GM21360 (cell line): ENCODE measurements around the gene SPART.

ENCODE experiments used
- ATAC-seq: cut with Tn5 transposase; IDR thresholded peaks from one replicate; pipeline ENCODE4 v1.9.1; 2021; ENCODE audit warnings: mild to moderate bottlenecking, moderate library complexity; ENCODE audit not compliant: unreplicated experiment

The SPART gene, protein sequence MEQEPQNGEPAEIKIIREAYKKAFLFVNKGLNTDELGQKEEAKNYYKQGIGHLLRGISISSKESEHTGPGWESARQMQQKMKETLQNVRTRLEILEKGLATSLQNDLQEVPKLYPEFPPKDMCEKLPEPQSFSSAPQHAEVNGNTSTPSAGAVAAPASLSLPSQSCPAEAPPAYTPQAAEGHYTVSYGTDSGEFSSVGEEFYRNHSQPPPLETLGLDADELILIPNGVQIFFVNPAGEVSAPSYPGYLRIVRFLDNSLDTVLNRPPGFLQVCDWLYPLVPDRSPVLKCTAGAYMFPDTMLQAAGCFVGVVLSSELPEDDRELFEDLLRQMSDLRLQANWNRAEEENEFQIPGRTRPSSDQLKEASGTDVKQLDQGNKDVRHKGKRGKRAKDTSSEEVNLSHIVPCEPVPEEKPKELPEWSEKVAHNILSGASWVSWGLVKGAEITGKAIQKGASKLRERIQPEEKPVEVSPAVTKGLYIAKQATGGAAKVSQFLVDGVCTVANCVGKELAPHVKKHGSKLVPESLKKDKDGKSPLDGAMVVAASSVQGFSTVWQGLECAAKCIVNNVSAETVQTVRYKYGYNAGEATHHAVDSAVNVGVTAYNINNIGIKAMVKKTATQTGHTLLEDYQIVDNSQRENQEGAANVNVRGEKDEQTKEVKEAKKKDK

DNA sequence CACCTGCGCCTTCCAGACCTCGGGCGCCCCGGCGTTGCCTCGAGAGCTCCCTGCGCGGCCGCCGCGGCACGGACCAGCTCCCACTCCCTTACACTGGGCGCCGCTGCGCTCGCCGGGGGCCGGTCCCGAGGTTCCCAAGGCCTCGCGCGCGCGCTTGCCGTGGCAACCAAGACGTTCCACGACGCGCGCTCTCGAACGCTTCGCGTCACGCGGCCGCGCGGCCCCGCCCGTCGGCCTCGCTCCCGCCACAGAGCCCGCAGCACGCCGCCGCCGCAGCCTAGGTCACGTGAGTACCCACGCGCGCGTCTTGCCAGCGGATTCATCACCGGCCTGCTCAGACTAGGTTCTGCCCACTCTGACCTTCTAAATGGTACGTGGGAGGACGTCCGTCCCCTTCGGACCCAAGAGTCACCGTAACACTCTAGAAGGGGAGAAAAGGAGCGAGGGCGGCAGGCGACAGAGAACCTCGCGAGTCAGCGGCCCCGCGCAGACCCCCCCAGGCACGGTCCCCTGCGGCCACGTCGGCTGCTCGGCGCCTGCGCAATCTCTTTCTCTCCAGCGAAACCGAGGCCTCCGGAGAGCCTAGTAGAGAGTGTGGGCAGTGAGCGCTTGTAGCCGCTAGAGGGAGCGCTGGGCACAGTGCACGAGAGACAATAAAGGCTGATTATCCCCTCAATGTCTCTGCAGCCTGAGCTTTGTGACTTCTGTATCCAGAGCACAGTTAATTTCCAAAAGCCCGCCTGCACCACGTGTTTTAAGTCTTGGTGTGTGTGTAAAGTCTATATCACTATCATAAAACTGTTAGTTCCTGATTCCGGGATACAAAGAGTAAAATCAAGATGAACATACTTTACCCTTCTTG lies at the start of gene SPART:
SPART (minus strand) TSS at position 173 of the 862 bp plus-strand sequence. CDS start 10,564 bp downstream, outside the sequence.
- peak; percentile 97 for ATAC-seq

DNA sequence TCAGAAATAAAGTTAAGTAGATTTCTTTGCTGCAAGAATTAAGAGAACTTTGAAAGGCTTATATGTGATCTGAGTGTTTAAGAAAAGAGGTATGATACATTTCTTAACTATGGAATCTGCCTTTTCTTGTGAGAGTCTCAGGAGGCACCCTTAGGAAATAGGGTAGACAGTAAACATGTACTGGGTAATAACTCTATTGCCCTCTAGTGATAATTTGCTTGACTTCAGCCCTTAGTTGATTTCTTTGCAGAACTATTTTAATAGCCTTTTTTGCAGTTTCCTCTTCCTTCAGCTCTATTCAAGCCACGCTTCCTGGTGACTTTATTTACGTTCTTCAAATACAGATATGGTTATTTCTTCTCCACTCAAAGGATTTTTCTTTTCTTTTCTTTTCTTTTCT lies 49.1 kb upstream of the SPART start:
- ATAC-seq: no peak

DNA sequence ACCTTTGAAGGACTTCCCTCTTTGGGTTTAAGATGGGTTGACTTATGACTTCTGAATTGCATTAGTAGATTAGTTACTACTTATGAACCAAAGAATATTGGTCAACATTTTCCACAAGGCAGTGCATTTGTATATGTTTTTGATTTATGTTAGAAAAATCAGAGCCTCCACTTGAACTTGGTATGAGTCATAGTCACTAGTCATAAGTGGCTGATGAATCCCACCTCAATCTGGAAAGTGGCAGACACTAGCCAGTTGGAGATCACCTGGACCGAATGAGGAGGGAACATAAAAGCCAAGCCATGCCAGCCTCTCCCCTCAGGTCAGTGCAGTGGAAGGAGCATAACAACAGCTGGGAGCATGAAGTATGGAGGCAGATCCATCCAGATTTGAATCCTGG lies 39.3 kb upstream of the SPART start:
- ATAC-seq: no peak

DNA sequence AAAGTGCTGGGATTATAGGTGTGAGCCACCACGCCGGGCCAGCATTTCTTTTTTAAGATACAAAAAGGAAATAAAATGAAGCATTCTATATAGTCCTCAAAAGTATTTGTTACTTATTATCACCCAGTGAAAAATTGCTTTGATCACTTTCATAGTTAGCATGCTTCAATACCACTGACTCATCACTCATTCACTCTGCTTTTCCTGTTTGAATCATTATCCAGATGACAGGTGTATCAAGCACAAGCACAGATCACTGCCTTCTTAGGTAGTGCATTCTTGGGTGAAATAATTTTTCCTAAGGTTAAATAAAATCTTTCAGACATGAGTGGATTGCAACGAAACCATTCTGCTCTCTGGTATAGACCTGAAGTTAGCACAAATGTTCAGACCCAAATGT lies 35.8 kb upstream of the SPART start:
- ATAC-seq: no peak

DNA sequence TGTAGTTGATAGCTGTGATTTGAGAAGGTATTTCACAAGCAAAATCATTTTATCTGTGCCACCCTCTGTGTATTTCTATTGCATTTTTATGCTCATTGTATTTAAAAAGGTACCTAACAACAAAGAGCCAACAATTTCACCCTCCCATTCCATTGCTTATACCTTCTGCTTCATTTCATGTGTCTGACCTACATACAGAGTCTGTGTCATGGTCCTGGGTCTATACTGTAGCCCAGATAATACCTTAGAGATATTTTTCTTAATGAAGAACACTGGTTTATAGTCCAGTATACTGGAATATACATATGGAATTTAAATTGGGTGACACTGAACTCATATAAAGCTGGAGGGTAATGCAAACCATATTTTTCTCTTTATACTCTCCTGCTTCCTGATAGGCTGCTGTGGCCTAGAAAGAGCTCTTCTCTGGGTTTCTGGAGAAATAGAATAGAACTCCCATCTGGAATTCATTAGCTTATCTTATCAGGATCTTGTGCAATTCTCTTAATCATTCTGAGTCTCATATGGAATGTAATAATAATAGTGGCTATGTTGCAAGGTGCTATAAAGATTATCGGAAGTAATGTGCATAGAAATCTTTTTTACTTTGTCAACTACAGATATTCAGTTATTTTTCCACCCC lies 31.8 kb upstream of the SPART start:
- ATAC-seq: no peak

DNA sequence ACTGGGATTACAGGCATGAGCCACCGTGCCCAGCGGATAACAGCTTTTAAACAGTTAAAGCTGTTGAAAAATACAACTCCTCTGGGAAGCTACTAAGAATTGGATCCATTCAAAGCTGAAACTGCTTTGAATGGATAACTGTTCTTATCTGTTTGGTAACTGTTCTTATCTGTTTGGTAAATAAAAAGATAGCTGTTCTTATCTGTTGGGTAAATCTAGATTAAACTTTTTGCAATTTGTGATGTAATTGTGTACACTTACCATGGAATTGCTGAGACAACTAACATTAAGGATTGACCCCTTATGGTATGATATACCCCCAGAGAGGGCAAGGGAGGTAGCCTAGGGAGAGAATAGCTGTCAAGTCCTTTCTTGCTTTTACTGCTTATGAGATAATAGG lies 27.9 kb upstream of the SPART start:
- ATAC-seq: no peak

DNA sequence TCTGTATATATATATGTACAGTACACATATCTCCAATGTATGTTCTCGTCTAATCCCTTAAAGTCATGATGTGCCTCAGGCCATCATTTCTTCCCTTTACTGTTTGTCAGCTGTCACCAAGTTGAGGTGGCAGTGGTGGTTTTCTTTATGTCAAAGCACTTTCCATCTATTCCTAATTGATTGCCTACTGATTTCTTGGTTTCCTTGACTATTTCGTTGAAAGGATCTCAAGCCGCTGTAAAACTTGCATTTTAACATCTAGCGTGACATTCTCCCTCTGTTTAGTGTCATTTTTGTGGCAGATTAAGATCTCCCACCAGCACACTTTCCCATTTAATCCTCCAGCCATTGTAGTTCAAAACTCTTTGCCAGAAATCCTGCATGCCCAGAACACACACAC lies 25.0 kb upstream of the SPART start:
- ATAC-seq: no peak

DNA sequence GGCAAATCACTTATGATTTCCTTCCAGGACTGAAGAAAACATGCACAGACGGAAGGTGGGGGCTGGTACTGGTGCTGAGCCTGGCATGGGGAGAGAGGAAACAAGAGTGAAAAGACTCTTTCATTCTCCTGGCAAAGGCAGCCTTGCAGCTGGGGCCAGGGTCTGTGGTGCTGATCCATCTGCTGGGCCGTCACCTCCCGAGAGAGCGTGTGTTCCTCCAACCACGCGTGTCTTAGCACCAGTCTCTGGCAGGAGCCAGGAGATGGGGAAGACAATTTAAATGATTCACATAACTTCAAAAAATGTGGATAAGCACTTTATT lies 23.9 kb upstream of the SPART start:
- ATAC-seq: no peak

DNA sequence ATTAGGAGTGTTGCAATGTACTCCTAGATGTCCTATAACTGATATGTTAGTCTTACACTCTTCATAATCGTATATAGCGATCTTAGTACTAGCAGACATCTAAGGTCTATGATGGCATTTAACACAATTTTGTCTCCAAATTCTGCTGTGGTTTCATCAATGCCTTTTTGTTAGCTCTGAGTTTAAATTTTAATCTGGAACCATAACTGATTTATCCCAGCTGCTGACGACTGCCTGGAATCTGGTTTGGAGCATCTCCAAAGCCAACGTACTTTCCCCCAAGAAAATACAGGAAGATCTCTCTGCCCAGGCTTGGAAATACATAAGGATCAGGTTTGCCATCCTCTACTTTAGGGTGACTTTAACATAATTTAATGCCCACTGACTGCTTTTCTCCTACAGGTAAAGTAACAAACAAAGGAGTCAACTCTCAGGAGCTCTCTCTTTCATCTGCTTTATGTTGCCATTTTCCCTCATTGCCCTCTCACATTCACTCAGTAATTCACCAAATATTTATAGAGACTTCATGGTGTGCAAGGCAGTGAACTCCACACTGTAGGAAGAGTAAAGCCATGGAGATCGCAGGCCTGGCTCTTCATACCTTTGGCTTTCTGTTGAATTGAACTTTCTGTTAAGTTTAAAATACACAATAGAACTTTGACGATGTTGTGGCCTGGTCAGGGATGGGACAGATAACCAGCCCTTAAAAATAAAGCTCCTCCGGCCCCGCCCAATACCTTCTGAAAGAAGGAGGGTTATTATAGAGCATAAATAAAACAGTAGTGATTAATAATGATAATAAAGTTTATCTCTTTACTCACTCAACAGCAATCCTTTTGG lies 23.3 kb upstream of the SPART start:
- ATAC-seq: no peak

DNA sequence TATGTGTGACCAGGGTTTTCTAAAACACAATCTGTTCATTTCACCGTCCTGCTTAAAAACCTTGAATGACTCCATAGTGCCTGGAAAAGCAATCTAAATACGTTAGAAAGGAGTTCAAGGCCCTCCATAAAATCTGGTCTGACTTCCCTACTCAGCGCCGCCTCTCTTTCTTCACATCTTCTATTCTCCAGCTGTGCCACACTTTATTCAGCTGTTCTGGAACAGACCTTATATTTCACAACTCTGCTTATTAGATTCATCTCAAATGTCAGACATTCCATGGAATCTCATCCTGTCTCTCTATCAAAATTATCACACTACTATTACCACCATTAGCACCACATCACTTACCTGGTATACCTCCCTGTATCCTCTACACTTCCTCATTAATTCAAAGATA lies 19.8 kb upstream of the SPART start:
- ATAC-seq: no peak

DNA sequence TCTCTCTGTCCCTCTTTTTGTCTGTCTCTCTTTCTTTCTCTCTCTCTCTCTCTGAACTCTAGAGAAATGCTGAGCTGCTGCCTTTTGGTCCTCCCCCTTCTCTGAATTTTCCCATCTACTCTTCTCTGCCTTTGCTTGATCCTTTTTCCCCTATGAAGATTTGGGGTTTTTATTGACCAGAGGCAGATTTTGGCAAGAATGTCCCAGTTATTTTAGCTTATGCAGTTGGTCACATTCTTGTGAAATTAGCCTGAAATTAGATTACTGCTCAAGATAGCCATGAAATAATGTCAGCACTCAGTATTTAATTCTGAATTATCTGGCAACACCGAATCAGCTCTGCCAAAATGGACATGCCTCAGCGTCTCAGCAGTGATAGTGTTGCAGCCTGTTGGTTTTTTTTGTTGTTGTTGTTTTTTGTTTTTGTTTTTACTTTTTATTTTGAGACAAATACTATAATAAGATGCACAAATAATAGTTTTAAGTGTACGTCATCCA lies 17.2 kb upstream of the SPART start:
- no peak for ATAC-seq

DNA sequence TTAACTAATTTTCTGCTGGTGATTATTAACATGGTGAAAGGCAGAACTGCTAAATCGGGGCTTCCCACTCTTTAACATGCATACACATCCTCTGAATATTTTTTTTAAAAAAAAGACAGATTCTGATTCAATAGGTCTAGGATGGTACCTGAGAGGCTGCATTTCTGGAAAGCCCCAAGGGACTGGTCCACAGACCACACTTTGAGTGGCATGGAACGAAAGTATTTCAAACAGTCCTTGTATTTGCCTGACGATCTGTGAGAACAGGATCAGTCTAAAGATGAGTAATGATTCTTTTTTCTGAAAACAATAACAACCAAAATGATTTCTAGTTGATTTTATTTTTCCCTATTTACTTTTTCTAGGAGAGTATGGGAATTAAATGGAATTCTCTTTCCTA lies 16.7 kb upstream of the SPART start:
- no peak for ATAC-seq

DNA sequence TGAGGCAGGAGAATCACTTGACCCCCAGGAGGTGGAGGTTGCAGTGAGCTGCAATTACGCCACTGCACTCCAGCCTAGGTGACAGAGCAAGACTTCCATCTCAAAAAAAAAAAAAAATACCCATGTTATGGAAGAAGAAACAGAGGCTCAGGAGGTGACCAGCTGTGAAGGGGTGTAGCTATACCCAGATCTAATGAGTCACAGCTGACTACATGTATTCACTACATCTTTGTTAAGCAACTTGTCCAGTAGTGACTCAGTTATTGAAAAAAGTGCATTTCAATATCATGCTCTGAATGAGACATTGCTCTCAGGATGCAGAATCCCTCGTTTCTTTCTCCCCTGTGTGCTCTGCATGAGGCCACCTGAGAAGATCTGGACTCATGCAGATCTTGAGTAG lies 16.1 kb upstream of the SPART start:
- ATAC-seq: no peak

DNA sequence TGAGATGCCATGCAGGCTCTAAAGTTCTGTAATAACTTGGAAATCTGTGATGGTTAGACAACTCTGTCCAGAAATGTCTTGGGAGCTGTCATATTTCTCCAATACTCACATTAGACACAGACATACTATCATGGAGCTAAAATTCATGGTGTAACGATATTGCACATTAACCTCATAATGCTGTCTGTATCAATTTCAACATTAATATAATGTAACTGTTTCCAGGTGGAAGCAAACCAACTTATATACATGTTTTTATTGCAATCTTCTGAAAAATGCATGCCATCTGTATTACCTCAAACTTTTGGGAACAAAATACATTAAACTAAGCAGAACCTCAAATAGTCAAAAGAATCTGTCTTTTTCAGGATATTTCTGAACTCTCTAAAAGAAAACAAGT lies 14.7 kb upstream of the SPART start:
- ATAC-seq: no peak

DNA sequence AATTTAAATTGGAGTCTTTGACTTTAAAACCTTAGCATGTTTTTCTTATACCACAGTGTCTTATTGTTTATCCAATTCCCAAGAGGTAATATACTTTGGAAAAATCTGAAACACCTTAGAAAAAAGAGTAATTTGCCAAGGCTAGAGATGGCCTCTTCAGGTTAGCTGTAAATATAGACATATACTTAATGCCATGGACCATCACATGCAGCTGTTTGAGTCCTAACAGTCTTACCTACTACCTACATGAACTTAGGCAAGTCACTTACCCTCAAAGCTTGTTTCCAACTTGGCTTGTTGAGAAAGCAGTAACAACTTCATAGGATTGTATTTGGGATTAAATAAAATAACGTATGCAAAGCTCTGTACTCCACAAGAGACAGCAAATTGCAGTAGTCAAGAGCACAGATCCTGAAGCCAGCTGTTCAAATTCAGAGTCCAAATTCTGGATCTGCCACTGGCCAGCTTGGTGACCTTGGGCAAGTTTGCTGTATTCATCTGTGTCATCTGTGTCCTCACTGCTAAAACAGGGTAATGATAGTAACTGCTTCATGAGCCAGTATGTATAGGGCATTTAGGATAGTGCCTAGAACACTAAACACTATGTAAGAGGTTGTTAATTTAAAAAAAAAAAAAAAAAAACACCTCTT lies 13.2 kb upstream of the SPART start:
- ATAC-seq: no peak

DNA sequence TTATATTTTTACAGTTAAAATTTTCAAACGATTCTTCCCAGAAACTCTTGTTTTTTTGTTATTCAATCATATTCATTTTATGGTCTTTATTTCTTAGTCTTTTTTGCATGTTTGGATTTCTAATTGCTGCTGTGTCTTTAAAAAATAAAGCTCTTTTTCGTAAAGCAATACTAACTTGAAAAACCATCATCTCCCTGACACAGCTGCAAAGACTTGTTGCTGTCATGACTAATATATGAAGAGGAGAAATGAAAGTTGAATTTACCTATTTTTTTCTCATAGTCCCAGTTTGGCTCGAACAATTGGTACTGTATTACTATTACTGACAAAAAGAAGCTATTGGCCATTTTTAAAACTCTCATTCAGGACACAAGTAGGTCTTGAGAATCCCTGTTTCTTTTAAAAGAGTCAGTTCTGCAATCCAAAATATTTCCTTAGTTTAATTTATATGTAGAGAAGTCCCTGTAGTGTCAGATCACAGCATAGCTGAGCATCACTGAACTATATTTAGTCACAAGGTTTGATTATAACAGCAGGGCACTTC lies 12.1 kb upstream of the SPART start:
- no peak for ATAC-seq

DNA sequence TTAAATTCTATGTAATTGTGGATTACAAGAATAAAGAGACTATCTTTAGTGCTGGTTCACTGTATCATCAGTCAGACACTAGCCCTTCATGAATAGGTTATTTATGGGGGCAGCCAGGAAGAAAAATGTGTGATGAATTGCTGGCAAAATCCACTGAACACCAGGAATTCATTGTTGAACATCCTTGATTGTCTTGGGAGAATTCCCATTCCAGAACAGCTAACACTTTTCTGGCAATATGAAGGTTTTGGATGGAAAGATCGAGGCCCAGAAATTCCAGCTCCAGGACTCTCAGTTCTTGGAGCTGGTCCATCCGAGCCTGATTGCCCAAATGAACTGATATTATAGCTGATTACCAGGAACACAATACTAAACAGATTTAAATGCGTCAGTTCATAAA lies 11.5 kb upstream of the SPART start:
- no peak for ATAC-seq

DNA sequence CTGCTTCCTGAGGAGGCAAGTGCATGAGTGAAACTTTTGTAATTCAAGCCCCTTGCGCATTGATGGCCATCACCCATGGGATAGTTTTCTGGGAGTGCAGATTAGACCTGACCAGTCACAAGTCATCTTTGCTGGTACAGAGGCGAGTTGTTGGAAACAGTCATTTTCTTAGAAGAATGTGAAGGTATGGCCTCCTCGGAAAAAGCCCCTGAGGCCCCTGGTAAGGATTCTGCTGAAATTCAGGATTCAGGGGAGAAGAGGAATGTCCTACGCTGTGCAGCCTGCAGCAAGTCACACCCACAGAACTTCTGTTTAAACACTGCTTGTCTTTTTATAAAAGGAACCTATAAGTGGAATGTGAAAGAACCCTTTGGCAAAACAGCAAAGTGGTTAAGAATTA lies 11.0 kb upstream of the SPART start:
- no peak for ATAC-seq

DNA sequence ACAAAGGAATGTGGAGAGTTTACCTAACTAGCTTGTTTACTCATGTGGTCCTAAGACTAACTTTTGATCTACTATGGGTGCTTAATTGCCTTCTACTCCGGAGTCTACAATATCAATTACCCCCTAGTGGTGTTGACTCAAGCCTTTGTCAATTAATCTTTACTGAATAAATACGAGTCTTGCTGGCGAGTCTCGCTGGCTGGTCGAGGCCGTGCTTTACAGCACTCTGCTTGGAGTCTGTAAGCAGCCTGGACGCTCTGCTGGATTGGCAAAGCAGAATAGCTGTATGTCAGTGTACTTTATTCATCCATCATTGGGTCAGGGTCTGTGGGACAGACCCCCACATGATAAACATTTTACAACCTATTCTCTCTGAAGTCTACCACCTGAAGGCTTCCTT lies 9.9 kb upstream of the SPART start:
- no peak for ATAC-seq
